HG03457 (cell line): ENCODE data around the gene C4A.
"Not testable (repeated sequence)": the region's sequence is repeated elsewhere in the genome, so short reads cannot be mapped to it uniquely, and the experiment has no call there.

Experiments used
- ATAC-seq: cut with Tn5 transposase; IDR thresholded peaks from one replicate; pipeline ENCODE4 v1.9.1; 2021; ENCODE audit warnings: moderate number of reproducible peaks; ENCODE audit not compliant: unreplicated experiment

Gene C4A

DNA sequence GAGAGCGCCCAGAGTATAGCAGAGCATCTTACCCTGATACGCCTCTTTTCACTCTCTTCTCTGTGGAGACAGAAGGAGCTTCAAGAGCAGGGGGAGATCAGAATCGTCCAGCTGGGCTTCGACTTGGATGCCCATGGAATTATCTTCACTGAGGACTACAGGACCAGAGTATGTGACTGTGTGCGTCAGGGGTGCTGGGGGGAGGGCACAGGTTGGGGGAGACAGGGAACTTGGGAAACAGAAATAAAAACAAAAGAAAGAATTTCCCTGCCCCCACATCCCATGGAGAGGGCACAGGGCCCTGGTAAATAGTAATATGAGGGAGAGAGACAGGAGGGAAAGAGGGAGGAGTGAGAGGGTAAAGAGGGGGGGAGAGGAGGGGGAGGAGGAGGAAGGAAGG, 3.0 kb upstream of the C4A start:
- no peak for ATAC-seq

DNA sequence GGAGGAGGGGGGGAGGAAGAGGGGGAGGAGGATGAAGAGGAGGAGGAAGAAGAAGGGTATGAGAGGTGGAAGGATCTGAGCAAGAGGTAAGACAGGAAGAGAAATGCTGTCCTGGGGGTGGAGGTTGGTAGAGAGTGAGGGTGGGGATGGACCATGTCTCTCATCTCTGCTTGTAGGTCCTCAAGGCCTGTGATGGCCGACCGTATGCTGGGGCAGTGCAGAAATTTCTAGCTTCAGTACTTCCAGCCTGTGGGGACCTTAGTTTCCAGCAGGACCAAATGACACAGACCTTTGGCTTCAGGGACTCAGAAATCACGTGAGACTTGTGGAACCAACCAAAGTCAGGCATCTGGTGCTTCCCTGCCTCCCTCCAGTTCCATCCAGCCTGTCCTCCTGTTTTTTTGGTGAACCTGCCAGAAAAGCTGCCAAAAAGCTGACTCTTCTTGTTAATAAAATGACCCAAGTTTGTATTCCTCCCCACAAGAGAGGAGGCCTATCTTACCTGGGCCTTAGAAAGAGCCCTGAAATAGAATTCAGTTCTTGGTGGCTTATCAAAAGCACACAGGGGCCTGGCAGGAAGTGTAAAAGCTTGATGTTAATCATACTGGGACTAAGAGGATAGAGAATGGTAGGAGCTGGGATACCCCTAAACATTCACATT, 2.5 kb upstream of the C4A start:
- no peak for ATAC-seq

DNA sequence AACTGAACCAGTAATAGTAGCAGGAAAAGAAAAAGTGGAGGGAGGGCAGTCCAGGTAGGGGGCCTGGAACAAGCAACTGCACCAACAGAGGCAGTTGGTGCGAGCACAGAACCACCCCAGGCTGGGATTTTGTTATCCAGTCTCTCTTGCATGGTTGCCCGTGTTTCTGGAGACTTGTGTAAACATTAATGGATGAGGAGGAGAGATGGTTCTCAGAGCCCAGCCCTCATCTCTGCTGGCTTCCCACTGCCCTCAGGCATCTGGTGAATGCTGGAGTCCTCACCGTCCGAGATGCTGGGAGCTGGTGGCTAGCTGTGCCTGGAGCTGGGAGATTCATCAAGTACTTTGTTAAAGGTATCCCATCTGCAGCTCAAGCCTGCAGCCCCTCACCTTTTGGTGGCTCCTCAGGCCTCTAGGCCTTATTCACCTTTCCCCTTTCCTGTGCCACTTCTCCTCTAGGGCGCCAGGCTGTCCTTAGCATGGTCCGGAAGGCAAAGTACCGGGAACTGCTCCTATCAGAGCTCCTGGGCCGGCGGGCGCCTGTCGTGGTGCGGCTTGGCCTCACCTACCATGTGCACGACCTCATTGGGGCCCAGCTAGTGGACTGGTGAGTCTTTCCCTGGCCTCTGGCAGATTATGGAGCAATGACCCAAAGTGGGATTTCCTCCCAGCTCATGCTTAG, 1.5 kb upstream of the C4A start:
- ATAC-seq: not testable (repeated sequence)

DNA sequence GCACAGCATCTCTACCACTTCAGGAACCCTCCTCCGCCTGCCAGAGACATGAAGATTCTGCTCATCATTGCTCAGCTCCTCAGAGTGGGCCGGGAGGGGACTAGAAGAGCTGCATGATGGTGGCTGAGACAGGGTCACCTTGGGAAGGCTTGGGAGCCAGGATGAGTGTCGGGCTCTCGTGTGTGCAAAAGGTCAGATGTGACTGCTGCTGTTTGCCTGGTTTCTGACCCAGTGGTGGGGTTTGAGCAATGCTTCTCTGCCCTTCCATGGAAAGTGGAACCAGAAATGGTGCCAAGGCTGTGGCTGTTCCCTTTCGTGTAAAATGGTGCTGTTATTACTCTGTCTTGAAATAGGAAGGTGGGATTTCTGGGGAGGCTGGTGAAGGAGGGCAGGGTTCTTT, 859 bp upstream of the C4A start:
- ATAC-seq: not testable (repeated sequence)

DNA sequence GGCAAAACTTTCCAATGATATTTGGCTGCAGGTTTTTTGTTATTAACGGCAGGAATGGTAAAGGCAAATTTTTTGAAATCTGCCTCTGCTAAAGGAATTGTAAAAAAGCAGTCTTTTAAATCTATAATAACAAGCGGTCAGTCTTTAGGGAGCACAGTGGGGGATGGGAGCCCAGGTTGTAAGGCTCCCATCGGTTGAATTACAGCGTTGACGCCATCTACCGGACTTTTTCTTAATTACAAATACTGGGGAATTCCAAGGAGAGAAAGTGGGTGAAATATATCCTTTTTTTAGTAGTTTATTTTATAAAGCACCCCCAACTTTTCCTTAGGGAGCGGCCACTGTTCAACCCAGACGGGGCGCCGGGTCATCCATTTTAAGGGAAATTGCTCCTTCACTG, 7.5 kb downstream of the C4A start:
- ATAC-seq: not testable (repeated sequence)

DNA sequence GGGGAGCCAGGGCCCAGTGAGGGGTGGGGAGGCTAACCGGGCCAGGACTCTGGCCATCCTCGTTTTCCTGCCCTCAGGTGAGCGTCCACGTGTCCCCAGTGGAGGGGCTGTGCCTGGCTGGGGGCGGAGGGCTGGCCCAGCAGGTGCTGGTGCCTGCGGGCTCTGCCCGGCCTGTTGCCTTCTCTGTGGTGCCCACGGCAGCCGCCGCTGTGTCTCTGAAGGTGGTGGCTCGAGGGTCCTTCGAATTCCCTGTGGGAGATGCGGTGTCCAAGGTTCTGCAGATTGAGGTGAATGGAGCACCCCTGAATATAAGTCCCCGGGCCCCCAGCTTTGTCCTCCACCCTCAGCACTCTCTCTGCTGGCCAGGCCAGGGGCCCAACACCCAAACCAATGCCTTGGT, 12.6 kb downstream of the C4A start:
- not testable (repeated sequence) for ATAC-seq

DNA sequence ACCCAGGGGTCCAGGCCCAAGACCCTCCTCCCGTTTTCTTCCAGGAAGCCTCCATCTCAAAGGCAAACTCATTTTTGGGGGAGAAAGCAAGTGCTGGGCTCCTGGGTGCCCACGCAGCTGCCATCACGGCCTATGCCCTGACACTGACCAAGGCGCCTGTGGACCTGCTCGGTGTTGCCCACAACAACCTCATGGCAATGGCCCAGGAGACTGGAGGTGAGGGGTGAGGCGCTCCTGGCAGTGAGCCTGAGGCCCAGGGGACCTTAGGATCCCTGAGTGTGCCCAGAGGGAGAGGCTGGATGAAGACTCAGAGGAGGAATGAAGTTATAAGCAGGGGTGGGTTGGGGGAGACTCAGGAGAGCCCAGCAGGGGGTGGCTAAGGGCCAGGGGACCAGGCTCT, 14.5 kb downstream of the C4A start:
- not testable (repeated sequence) for ATAC-seq

DNA sequence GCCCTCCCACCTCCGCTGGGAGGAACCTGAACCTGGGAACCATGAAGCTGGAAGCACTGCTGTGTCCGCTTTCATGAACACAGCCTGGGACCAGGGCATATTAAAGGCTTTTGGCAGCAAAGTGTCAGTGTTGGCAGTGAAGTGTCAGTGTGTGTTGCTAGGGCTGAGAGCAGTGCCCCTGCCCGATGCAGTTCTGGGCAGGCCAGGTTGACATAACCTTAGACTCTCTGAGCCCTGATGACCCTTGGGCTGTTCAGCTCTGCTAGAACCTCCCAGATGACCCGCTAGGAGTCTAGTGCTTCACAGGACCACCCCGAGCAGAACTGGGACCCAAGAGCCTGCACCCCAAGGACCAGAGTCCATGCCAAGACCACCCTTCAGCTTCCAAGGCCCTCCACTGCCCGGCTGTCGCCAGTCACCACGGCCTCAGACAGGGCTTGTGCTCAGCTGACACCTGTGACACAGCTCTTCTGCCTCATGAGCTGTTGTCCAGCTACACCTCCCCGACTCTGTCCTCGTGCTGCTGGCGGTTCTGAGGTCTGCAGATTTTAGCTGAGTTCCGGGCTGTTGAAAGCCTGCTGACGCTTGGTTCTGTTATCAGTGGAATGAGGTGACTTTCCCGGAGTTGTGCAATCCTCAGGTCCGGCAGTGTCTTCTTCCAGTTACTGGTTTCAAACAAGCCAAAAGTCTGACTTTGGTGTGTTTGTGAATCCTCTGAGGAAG, 20.9 kb downstream of the C4A start:
- ATAC-seq: not testable (repeated sequence)

DNA sequence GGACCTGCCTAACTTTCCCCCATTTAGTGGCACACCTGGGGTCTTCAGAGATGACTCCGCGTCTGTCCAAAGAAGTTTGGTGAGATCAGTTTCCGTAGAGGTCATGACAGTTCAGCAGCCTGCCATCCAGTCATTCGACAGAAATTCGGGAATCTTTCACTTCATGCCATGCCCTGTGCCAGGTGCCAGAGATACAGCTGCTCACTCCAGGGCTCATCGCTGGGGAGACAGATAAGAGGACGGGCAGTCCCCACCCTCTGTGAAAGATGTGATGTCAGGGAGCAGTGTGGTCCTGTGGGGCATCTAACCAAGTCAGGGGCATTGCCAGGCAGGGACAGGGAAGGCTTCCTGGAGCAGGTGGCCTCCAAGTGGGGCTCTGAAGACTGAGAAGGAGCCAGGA, 21.4 kb downstream of the C4A start:
- not testable (repeated sequence) for ATAC-seq

DNA sequence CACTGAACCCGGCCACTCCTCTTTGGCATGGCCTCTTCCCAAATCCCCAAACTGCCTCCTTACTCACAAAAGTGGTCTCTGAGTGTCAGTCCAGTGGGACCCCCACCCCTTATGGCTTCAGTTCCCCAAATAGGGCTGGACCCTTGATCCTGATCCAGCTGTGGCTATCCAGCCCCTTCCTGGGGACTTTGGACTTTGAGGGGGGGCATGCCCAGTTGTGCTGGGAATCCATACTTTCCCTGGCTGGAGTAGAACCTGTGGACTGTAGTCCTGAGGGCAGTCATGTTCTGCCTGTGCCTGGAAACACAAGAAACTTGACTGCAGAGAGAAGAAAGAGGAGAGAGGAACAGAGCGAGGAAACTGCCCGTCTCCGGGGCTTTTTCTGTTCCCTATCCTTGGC, 22.5 kb downstream of the C4A start:
- ATAC-seq: not testable (repeated sequence)

DNA sequence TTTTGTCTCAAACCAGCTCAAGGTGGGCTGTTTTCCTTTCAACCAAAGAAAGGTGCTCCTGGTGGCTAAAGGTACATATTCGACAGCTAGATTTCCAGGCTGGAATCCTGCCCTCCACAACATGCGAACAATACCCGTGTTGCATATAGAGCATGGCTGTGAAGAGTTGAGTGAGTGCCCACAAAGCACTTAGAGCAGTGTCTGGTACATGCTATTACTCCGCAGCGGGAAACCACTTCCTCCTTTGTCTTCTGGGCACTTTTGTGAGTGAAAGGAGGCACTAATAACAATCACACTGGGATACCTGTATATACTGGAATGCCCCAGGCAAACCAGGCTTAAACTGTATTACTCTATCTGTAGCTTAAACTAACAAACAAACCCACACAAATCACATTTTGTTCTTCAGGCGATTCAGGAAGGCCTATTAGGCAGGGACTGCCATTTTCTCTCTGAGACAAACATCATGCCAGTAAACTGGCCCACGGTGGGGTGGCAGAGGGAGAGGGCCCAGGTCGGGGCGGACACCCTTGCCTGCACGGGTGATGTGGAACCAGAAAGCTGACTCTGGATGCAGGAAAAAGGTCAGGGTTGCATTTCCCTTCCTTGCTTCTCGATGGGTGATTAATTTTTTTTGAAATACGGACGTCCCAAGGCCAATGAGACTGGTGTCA, 23.1 kb downstream of the C4A start:
- not testable (repeated sequence) for ATAC-seq

DNA sequence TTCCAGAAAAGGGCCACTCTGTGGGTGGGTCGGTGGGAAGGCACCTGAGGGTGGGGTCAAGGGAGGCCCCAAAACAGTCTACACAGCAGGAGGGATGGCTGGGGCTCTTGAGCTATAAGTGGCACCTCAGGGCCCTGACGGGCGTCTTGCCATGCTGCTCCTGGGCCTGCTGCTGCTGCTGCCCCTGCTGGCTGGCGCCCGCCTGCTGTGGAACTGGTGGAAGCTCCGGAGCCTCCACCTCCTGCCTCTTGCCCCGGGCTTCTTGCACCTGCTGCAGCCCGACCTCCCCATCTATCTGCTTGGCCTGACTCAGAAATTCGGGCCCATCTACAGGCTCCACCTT, 23.7 kb downstream of the C4A start:
- ATAC-seq: not testable (repeated sequence)

DNA sequence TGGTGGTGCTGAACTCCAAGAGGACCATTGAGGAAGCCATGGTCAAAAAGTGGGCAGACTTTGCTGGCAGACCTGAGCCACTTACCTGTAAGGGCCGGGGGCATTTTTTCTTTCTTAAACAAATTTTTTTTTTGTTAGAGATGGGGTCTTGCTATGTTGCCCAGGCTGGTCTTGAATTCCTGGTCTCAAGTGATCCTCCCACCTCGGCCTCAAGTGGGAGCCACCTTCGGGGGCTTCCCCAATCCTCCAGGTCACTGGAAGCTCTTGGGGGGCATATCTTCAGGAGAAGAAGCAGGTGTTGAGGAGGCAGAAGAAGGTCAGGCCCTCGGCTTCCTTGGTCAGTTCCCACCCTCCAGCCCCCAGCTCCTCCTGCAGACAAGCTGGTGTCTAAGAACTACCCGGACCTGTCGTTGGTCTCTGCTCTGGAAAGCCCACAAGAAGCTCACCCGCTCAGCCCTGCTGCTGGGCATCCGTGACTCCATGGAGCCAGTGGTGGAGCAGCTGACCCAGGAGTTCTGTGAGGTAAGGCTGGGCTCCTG, 24.2 kb downstream of the C4A start:
- not testable (repeated sequence) for ATAC-seq

DNA sequence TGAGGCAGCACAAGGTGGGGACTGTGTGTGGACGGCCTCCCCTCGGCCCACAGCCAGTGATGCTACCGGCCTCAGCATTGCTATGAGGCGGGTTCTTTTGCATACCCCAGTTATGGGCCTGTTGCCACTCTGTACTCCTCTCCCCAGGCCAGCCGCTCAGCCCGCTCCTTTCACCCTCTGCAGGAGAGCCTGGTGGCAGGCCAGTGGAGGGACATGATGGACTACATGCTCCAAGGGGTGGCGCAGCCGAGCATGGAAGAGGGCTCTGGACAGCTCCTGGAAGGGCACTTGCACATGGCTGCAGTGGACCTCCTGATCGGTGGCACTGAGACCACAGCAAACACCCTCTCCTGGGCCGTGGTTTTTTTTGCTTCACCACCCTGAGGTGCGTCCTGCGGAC, 25.2 kb downstream of the C4A start:
- not testable (repeated sequence) for ATAC-seq

DNA sequence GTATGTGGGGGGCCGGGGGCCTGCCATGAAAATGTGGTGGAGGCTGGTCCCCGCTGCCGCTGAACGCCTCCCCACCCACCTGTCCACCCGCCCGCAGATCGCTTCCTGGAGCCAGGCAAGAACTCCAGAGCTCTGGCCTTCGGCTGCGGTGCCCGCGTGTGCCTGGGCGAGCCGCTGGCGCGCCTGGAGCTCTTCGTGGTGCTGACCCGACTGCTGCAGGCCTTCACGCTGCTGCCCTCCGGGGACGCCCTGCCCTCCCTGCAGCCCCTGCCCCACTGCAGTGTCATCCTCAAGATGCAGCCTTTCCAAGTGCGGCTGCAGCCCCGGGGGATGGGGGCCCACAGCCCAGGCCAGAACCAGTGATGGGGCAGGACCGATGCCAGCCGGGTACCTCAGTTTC, 26.2 kb downstream of the C4A start:
- ATAC-seq: not testable (repeated sequence)

DNA sequence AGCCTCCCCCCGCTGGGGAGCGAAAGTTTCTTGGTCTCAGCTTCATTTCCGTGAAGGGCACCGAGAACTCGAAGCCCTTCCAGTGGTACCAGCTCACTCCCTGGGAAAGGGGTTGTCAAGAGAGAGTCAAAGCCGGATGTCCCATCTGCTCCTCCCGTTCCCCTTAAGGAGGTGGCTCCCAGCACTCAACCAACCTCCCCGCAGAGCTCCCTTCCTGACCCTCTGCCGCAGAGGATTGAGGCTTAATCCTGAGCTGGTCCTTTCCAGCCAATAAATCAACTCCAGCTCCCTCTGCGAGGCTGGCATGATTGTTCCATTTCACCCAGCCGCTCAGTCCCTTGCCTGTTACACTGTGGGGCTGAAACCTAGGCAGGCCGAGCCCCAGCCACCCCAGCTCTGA, 26.8 kb downstream of the C4A start:
- not testable (repeated sequence) for ATAC-seq

DNA sequence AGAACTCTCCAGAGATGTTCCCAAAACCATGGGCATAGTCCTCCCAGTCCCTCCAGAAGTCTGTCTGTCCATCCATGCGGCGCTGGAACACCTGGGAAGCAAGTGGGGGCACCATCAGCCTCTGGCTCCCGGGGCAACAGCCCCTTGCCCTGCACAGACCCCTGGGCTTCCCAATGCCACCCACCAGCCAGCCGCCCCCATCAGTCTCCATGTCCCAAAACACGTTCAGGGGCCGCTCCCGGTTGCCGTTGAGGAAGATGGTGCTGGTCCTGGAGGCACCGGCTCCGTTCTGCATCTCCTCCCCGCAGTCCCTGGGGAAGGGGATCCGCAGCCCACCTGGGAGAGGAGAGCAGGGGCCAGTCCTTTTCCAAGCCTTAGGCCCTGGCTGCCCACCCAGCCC, 27.7 kb downstream of the C4A start:
- ATAC-seq: not testable (repeated sequence)

DNA sequence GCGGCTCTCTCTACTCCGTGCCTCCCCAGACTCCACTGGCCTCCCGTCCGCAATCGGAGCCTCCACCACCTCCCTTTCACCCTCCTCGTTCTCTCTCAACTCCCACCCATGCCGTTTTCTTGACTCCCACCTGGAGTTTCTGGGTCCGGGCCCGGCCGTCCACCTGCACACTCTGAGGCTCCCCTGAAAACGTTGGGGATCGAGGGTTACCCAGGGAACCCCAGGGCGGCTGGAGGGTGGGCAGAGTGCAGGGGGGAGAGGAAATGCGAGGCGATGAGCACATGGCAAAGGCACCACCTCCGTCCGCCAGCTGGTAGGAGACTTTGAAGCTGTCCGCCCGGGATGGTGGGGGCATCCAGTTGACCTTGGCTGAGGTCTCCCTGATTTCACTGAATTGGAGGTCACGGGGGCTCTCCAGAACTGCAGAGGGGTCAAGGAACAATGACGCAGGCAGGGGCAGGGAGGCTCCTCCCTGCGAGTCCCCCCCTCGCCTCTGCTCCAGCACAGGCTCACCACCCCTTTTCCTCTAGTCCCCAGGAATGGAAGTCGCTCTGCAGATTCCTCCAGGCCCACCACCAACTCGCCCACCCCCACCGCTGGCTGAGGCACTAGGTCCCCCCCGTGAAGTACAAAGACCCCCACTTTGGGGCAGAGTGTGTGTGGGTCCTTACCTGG, 29.1 kb downstream of the C4A start:
- not testable (repeated sequence) for ATAC-seq

DNA sequence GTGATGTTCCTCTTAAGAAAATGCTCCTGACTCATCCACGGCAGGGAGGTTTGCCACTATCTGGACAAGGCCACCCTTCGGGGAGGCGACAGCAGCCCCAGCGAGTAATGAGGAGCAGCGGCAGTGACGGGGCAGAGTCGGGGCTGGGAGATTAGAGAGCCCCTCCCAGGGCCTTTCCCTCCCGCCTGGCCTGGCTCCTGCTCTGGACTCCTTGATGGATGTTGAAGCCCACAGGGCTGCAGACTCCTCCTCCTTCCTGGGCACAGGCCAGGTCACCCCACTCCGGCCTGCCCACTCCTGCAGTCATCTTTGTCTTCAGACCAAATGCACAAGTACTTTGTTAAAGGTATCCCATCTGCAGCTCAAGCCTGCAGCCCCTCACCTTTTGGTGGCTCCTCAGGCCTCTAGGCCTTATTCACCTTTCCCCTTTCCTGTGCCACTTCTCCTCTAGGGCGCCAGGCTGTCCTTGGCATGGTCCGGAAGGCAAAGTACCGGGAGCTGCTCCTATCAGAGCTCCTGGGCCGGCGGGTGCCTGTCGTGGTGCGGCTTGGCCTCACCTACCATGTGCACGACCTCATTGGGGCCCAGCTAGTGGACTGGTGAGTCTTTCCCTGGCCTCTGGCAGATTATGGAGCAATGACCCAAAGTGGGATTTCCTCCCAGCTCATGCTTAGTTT, 31.2 kb downstream of the C4A start:
- not testable (repeated sequence) for ATAC-seq

DNA sequence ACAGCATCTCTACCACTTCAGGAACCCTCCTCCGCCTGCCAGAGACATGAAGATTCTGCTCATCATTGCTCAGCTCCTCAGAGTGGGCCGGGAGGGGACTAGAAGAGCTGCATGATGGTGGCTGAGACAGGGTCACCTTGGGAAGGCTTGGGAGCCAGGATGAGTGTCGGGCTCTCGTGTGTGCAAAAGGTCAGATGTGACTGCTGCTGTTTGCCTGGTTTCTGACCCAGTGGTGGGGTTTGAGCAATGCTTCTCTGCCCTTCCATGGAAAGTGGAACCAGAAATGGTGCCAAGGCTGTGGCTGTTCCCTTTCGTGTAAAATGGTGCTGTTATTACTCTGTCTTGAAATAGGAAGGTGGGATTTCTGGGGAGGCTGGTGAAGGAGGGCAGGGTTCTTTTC, 31.9 kb downstream of the C4A start:
- not testable (repeated sequence) for ATAC-seq
